Measurements from ENCODE around the gene TULP1.

Gene TULP1

DNA sequence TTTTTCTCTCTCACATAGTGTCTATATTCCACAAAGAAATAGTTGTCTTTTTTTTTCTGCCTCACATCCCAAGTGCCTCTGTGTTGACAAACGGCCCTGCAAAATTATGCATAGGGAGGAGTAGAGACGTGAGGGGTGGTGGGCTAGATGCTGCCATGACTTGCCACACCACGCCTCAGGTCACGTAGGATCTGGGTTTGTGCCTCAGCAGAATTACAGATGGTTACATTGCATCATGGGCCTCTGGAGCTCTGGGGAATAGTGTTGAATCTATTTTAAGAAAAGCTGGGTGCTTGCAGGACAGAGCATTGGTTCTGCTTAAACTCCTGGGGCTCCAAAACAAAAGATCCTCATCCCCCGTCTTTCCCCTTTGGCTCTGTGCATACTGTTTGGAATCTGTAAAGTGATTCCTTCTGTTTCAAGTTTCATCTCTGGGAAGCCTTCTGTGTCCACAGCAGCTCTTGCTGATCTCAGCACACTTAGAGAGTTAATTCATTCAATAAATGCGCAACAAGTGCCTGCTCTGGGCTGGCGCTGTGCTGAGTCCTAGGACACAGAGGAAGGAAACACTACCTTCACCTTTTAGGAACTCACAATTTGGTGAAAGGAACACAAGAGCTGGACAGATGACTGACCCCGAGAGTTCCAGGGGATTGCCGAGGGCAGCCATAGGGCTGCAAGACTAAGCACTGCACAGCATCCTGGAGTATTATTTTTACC, 58.1 kb downstream of the TULP1 start:
- Mint-ChIP-seq H3K27me3 (ENCODE audit: low read depth) (peaks cover 15% of the 10 kb centered on the region), H3K36me3 (ENCODE audit: low read depth) (peaks cover 15% of the 10 kb centered on the region), H3K27ac (no peak overlapping the region), H3K4me1 (ENCODE audit: low read depth) (peaks cover 34% of the 10 kb centered on the region), H3K9me3 (no peaks in the 10 kb centered on the region), H3K4me3 (peak overlapping the region; percentile 42)

- Mint-ChIP-seq H3K36me3 (ENCODE audit: low read depth) (peaks cover 9% of the 10 kb centered on the region), H3K4me3 (peak overlapping the region; percentile 73), H3K27me3 (ENCODE audit: low read depth) (peaks cover 15% of the 10 kb centered on the region), H3K27ac (no peak overlapping the region), H3K4me1 (ENCODE audit: low read depth) (peaks cover 34% of the 10 kb centered on the region), H3K9me3 (no peaks in the 10 kb centered on the region)
These were observed 59.5 kb downstream of the TULP1 start for GRCh38 chr6:35453236-35453635.

DNA sequence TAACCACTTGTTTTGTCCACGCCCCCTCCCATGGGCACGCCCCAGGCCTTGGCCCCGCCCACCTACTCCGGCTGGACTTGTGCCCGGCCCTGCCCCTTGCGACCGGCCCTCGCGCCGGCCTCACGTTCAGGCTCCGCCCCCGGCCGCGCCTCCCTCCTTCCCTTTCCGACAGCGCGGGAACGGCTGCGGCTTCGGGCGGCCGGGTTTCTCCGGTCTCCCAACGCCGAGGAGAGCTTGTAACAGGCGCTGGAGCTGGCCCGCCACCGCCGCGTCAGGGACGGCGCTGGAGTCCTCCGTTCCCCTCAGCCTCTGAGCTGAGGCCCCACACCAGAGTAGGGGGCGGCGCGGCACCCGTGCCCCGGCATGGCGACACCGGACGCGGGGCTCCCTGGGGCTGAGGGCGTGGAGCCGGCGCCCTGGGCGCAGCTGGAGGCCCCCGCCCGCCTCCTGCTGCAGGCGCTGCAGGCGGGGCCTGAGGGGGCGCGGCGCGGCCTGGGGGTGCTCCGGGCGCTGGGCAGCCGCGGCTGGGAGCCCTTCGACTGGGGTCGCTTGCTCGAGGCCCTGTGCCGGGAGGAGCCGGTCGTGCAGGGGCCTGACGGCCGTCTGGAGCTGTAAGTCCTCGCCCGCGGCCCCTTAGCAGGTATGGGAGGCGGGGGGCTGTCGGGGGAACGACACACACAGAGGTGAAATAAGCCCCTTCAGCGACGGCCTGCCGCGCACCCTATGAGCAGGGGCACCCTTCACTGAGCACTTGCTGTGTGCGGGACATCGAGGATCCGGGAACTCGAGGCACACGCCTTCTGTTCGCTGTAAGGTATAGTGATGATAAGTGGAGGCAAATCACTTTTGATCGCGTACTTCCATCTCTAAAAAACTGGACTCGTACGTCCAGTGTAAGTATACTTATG, 60.3 kb downstream of the TULP1 start, which contains the start of gene FANCE:
Gene FANCE (plus strand): TSS at position 156 of the 908 bp plus-strand sequence. CDS start 208 bp downstream, at position 364.
- peak within 1 kb of the TSS; percentile 41 for H3K27ac Mint-ChIP-seq
- H3K36me3 Mint-ChIP-seq (ENCODE audit: low read depth), result peaks cover 3% of the 10 kb centered on the region
- H3K27me3 Mint-ChIP-seq (ENCODE audit: low read depth), result peaks cover 17% of the 10 kb centered on the region
- peak within 1 kb of the TSS; percentile 85 for H3K4me3 Mint-ChIP-seq
- peaks cover 29% of the 10 kb centered on the region for H3K4me1 Mint-ChIP-seq (ENCODE audit: low read depth)
- H3K9me3 Mint-ChIP-seq, result no peaks in the 10 kb centered on the region

GRCh38 chr6:35451354-35452182, 61.1 kb downstream of the TULP1 start:
- Mint-ChIP-seq H3K27me3 (ENCODE audit: low read depth) (peaks cover 20% of the 10 kb centered on the region), H3K9me3 (no peaks in the 10 kb centered on the region), H3K4me1 (ENCODE audit: low read depth) (peaks cover 32% of the 10 kb centered on the region), H3K36me3 (ENCODE audit: low read depth) (peaks cover 3% of the 10 kb centered on the region), H3K4me3 (peak overlapping the region; percentile 85), H3K27ac (peak overlapping the region; percentile 12)

DNA sequence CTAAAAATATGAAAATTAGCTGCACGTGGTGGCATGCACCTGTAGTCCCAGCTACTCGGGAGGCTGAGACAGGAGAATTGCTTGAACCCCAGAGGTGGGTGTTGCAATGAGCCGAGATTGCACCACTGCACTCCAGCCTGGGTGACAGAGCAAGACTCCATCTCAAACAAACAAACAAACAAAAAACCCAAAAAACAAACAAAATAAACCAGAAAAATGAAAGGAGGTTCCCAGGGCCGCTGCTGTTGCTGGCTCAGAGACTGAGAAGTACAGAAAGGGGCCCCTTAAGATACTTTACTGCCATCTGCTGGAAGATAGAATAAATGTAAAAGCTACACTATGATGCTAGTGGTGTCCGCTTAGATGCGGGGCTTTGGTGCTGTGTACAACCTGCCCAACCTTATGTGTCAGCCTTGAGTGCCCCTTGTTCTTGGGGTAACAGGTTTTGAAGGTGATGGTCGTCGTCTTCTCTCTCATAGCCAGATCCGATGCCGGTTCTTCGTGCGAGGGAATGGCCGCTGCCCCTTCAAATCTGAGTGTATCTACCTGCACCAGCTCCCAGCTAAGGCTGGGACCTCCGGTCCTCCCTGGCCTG, 63.3 kb downstream of the TULP1 start:
- Mint-ChIP-seq H3K36me3 (ENCODE audit: low read depth) (peaks cover 2% of the 10 kb centered on the region), H3K27me3 (ENCODE audit: low read depth) (peaks cover 20% of the 10 kb centered on the region), H3K9me3 (no peaks in the 10 kb centered on the region), H3K4me1 (ENCODE audit: low read depth) (peaks cover 38% of the 10 kb centered on the region), H3K27ac (no peak overlapping the region), H3K4me3 (no peak overlapping the region)

DNA sequence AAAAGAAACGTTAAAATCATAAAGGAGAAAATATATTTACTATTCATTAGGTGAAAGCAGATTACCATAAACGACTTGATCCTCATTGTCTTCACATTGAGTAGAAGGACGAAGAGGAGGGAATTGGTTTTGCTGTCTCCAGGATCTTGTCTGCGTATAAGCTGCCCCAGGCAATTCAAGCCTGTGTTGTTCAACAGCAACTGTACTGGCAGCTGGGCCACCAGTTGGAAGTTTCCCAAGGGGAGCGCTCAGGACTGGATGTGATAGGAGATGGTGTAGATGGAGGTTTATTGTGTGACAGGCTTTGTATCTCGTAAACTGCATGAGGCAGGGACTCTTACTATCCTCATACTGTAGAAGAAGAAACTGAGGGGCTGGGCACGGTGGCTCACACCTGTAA, 64.5 kb downstream of the TULP1 start:
- no peaks in the 10 kb centered on the region for H3K9me3 Mint-ChIP-seq
- H3K4me3 Mint-ChIP-seq, result no peak overlapping the region
- H3K27me3 Mint-ChIP-seq (ENCODE audit: low read depth), result peaks cover 20% of the 10 kb centered on the region
- H3K36me3 Mint-ChIP-seq (ENCODE audit: low read depth), result no peaks in the 10 kb centered on the region
- H3K27ac Mint-ChIP-seq, result peak overlapping the region; percentile 27
- H3K4me1 Mint-ChIP-seq (ENCODE audit: low read depth), result peaks cover 30% of the 10 kb centered on the region
